Tibial nerve (tissue), 4 donors: ENCODE results near the gene CDHR3. TPM values are rescaled to one million over a fixed set of nuclear protein-coding genes. Genes with fewer than 3 reads are reported as not detected.

Experiments
- DNase-seq, 2 donors: peaks; one replicate each; pipeline ENCODE4 v3.0.0-alpha.2; 2019; ENCODE audit warnings: low spot score in 2 of 2
- H3K27ac ChIP-seq, 4 donors: fragments of 200-600 bp; sonication (generic) in 3 of 4; one replicate each; pipeline ENCODE4 v1.5.1; 2017 to 2019; ENCODE audit warnings: mild to moderate bottlenecking in 1 of 4
- H3K27me3 ChIP-seq, 2 donors: fragments of 200-600 bp; sonication (generic) in 1 of 2; one replicate each; pipeline versions ENCODE4 v1.5.1 to v1.6.0; 2017 to 2019
- H3K36me3 ChIP-seq, 3 donors: fragments of 200-600 bp; sonication (generic); one replicate each; pipeline ENCODE4 v1.5.1; 2018 to 2019
- H3K4me1 ChIP-seq, 4 donors: fragments of 200-600 bp; sonication (generic) in 3 of 4; one replicate each; pipeline ENCODE4 v1.5.1; 2017 to 2019
- H3K4me3 ChIP-seq, 4 donors: fragments of 200-600 bp; sonication (generic) in 3 of 4; one replicate each; pipeline ENCODE4 v1.5.1; 2017 to 2019; ENCODE audit warnings: mild to moderate bottlenecking in 1 of 4, moderate library complexity in 1 of 4
- H3K9me3 ChIP-seq, 4 donors: fragments of 200-600 bp; sonication (generic) in 3 of 4; one replicate each; pipeline ENCODE4 v1.5.1; 2017 to 2019
- CTCF ChIP-seq, 5 experiments: fragments of 200-600 bp in 3 of 5; fragments of 450-650 bp in 2 of 5; sonication (generic) in 3 of 5; IDR thresholded peaks; one replicate each; pipeline ENCODE4 v1.5.1; 2016 to 2019; ENCODE audit warnings: antibody characterized with exemption in 5 of 5, mild to moderate bottlenecking in 3 of 5, moderate library complexity in 2 of 5
- EP300 ChIP-seq, 2 donors: sonication (generic); formaldehyde crosslinking; IDR thresholded peaks; one replicate each; pipeline ENCODE4 v1.6.1; 2017; ENCODE audit warnings: antibody characterized with exemption in 2 of 2, mild to moderate bottlenecking in 1 of 2
- POLR2A ChIP-seq, 2 donors: fragments of 450-650 bp; IDR thresholded peaks; one replicate each; pipeline ENCODE4 v1.6.1; 2017; ENCODE audit warnings: antibody characterized with exemption in 2 of 2, mild to moderate bottlenecking in 2 of 2, moderate library complexity in 2 of 2
- WGBS, 2 donors: methylation state at CpG; one replicate each; pipeline ENCODE4 v1.1.5; 2018; 5-methylcytosine and 5-hydroxymethylcytosine counted together
- total RNA-seq, 4 donors: library from RNA; depleted of rRNA; stranded (reverse); fragments of >200 nt; gene quantifications; one replicate each; pipeline ENCODE4 v1.1.0, GENCODE V29; 2016

Gene CDHR3
- total RNA-seq, 4 donors from 2014 or later, result 6.1 to 18.2 (median 10.5) TPM

- Histone ChIP-seq H3K27ac (no peak overlapping the region), H3K36me3 (no peaks in the 10 kb centered on the region), H3K4me3 (no peak overlapping the region), H3K9me3 (no peaks in the 10 kb centered on the region), H3K4me1 (peaks cover 0 to 25% (median 18%) of the 10 kb centered on the region in 4 donors), H3K27me3 (no peaks in the 10 kb centered on the region)
- WGBS, 2 donors, result 52 to 54% methylated on average over 9 of the region's 9 CpGs
- TF ChIP-seq EP300 (IDR thresholded peaks at IDR 0.05) (peak in 1 of 2 donors; percentile 16), CTCF (IDR thresholded peaks at IDR 0.05) (peak; percentile 81 to 92 (median 88)), POLR2A (IDR thresholded peaks at IDR 0.05) (no peak)
- peak in 1 of 2 donors; percentile 64 for DNase-seq
Observed at GRCh38 chr7:106056513-106057203, 93.6 kb downstream of the CDHR3 start.

- no peak for DNase-seq
- H3K27ac ChIP-seq, result peak overlapping the region in 2 of 4 donors; percentile 23 to 66
Observed at GRCh38 chr7:106057204-106057961, 94.3 kb downstream of the CDHR3 start.

GRCh38 chr7:106057962-106058927 lies 95.2 kb downstream of the CDHR3 start:
- TF ChIP-seq POLR2A (IDR thresholded peaks at IDR 0.05) (no peak), CTCF (IDR thresholded peaks at IDR 0.05) (peak in 1 of 5 experiments; percentile 6)
- no peaks in the 10 kb centered on the region for H3K27me3 ChIP-seq
- H3K27ac ChIP-seq, result peak overlapping the region; percentile 45 to 84 (median 62)
- no peaks in the 10 kb centered on the region for H3K9me3 ChIP-seq
- H3K4me3 ChIP-seq, result no peak overlapping the region
- H3K36me3 ChIP-seq, result no peaks in the 10 kb centered on the region
- peaks cover 0 to 40% (median 20%) of the 10 kb centered on the region in 4 donors for H3K4me1 ChIP-seq
- DNase-seq, result no peak
- WGBS, 2 donors, result 53 to 54% methylated on average over 17 to 18 of the region's 19 CpGs

More at GRCh38 chr7:106057204-106057961, 94.3 kb downstream of the CDHR3 start:
- Histone ChIP-seq H3K4me1 (peaks cover 0 to 32% (median 18%) of the 10 kb centered on the region in 4 donors), H3K36me3 (no peaks in the 10 kb centered on the region), H3K27me3 (no peaks in the 10 kb centered on the region), H3K4me3 (no peak overlapping the region), H3K9me3 (no peaks in the 10 kb centered on the region)
- 67 to 78% methylated on average over 10 of the region's 10 CpGs for WGBS, 2 donors
- no peak for TF ChIP-seq POLR2A (IDR thresholded peaks at IDR 0.05)
- TF ChIP-seq EP300 (IDR thresholded peaks at IDR 0.05), result no peak
- TF ChIP-seq CTCF (IDR thresholded peaks at IDR 0.05), result no peak

GRCh38 chr7:106058928-106059324 lies 95.9 kb downstream of the CDHR3 start:
- peak overlapping the region; percentile 45 to 84 (median 62) for H3K27ac ChIP-seq
- no peak for TF ChIP-seq EP300 (IDR thresholded peaks at IDR 0.05)
- TF ChIP-seq POLR2A (IDR thresholded peaks at IDR 0.05), result no peak
- TF ChIP-seq CTCF (IDR thresholded peaks at IDR 0.05), result no peak
- no peak overlapping the region for H3K4me3 ChIP-seq
- no peaks in the 10 kb centered on the region for H3K27me3 ChIP-seq
- peaks cover 0 to 47% (median 23%) of the 10 kb centered on the region in 4 donors for H3K4me1 ChIP-seq
- 47 to 55% methylated on average over 3 of the region's 3 CpGs for WGBS, 2 donors
- H3K9me3 ChIP-seq, result no peaks in the 10 kb centered on the region
- no peak for DNase-seq
- H3K36me3 ChIP-seq, result no peaks in the 10 kb centered on the region
